Skeletal muscle satellite cell (primary cell): Measurements from ENCODE around the gene ATP6V1G2. TPM values are rescaled to one million over a fixed set of nuclear protein-coding genes. Genes with fewer than 3 reads are reported as not detected.
"Not testable (repeated sequence)": the region's sequence is repeated elsewhere in the genome, so short reads cannot be mapped to it uniquely, and the experiment has no call there.

ENCODE experiments used
- H3K27me3 ChIP-seq: 2 replicates; pipeline ENCODE4 v1.7.0; 2013; ENCODE audit warnings: low read length; ENCODE audit not compliant: control insufficient read depth, insufficient read depth
- H3K36me3 ChIP-seq: 2 replicates; pipeline ENCODE4 v1.7.0; 2013; ENCODE audit warnings: mild to moderate bottlenecking, control low read depth, low read length; ENCODE audit not compliant: insufficient read depth
- H3K4me1 ChIP-seq: 2 replicates; pipeline ENCODE4 v1.7.0; 2013; ENCODE audit warnings: low read length; ENCODE audit not compliant: control insufficient read depth, insufficient read depth
- H3K4me2 ChIP-seq: 2 replicates; pipeline ENCODE4 v1.7.0; 2013; ENCODE audit warnings: mild to moderate bottlenecking, low read length
- H3K4me3 ChIP-seq: 2 replicates; pipeline ENCODE4 v1.7.0; 2013; ENCODE audit warnings: low read length
- H3K9ac ChIP-seq: 2 replicates; pipeline ENCODE4 v1.7.0; 2013; ENCODE audit warnings: mild to moderate bottlenecking, low read depth, low read length, moderate library complexity
- H3K9me3 ChIP-seq: replicated peaks from 2 replicates; pipeline ENCODE4 v1.7.0; 2013; ENCODE audit warnings: mild to moderate bottlenecking, control low read depth, low read length
- total RNA-seq: library from RNA; depleted of rRNA; stranded (reverse); fragments of >200 nt; gene quantifications from 2 replicates; pipeline ENCODE4 v1.2.3, GENCODE V29; 2012; rRNA removed

ATP6V1G2 gene
- 0.76 and 1.5 TPM in 2 replicates for total RNA-seq

GRCh38 chr6:31546339-31546957 lies at the start of gene ATP6V1G2:
TSS of gene ATP6V1G2 (minus strand) at chr6:31546608. CDS start at chr6:31546559, 49 bp downstream.
- peaks cover 14% of the 10 kb centered on the region for H3K36me3 ChIP-seq

DNA sequence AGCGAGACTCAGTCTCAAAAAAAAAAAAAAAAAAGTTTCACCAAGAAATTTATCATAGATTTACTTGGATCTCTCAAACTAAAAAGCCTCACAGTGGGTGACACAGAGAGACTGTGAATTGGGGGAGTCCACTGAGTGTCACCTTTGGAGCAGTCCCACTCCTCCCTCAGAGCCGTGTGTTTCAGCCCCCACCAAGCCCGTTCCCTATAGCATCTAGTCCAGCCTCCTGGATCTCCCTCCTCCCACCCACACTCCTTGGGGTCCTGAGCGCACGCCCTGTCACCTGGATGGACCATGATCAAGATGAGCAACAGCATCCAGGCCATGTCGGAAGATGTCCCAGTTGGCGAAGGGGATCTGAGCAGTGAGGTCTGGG lies 46.0 kb upstream of the ATP6V1G2 start:
- Histone ChIP-seq H3K36me3 (no peaks in the 10 kb centered on the region), H3K9me3 (no peaks in the 10 kb centered on the region), H3K27me3 (no peaks in the 10 kb centered on the region), H3K4me3 (no peak overlapping the region), H3K9ac (no peak overlapping the region), H3K4me1 (peaks cover 4% of the 10 kb centered on the region), H3K4me2 (no peak overlapping the region)

More at GRCh38 chr6:31546339-31546957, at the start of gene ATP6V1G2:
- peak within 1 kb of the TSS; percentile 89 for H3K4me2 ChIP-seq
- peaks cover 21% of the 10 kb centered on the region for H3K4me1 ChIP-seq
- no peaks in the 10 kb centered on the region for H3K27me3 ChIP-seq
- H3K9ac ChIP-seq, result peak within 1 kb of the TSS; percentile 93
- H3K9me3 ChIP-seq, result no peaks in the 10 kb centered on the region
- H3K4me3 ChIP-seq, result peak within 1 kb of the TSS; percentile 71

DNA sequence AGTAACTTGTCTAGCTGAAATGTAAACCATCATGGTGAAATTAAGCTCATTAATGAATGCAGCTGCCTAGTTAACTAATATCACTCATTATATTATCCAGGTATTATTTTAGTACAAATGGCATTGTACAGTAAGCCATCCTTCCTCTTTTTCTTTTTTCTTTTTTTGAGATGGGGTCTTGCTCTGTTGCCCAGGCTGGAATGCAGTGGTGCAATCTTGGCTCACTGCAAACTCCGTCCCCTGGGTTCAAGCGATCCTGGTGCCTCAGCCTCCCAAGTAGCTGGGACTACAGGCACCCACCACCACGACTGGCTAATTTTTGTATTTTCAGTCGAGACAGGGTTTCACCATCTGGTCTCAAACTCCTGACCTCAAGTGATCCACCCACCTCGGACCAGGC lies 44.3 kb upstream of the ATP6V1G2 start:
- not testable (repeated sequence) for H3K9me3 ChIP-seq, H3K36me3 ChIP-seq, H3K4me1 ChIP-seq, H3K27me3 ChIP-seq, H3K9ac ChIP-seq, H3K4me2 ChIP-seq, H3K4me3 ChIP-seq

DNA sequence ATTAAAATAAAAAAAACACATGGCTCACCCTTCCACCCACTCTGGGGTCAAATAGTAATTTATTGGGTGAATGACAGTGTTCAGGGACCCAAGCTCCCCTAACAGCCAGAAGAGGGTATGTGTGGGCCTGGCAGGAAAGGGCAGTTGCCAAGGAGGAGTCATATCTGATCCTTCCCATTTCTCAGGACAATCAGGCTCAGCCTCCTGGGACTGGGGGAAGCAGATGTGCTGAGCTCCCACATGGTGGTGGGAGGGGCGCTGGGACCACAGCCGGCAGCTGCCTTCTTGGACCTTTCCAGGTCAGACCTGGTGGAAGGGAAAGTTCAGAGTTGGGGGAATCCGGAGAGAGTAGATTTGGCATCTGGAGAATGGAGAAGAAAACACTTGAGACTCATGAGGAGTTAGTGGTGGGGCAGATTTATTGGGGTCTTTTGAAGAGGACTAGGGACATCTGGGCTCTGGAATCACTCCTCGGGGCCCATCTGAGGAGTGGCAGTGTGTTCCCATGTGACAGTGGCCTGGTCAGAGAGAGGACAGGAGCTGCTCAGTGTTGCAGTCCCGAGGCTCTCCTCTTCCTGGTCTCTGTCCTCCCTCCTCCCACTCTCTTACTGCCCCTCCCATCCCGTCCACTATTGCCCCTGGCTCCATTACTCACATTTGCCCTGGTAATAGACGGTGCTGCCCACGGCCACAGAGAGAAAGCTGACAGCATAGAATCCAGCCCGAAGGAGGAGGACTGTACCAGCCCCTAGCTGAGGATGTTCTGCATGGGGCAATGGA lies 42.7 kb upstream of the ATP6V1G2 start:
- no peaks in the 10 kb centered on the region for H3K9me3 ChIP-seq
- no peaks in the 10 kb centered on the region for H3K36me3 ChIP-seq
- H3K4me1 ChIP-seq, result peaks cover 4% of the 10 kb centered on the region
- no peak overlapping the region for H3K4me2 ChIP-seq
- H3K4me3 ChIP-seq, result no peak overlapping the region
- H3K9ac ChIP-seq, result no peak overlapping the region
- H3K27me3 ChIP-seq, result no peaks in the 10 kb centered on the region

- no peaks in the 10 kb centered on the region for H3K9me3 ChIP-seq
- H3K36me3 ChIP-seq, result no peaks in the 10 kb centered on the region
- no peaks in the 10 kb centered on the region for H3K27me3 ChIP-seq
- H3K4me2 ChIP-seq, result no peak overlapping the region
- H3K9ac ChIP-seq, result no peak overlapping the region
- no peak overlapping the region for H3K4me3 ChIP-seq
- peaks cover 4% of the 10 kb centered on the region for H3K4me1 ChIP-seq
Measured at GRCh38 chr6:31587791-31588777, 41.7 kb upstream of the ATP6V1G2 start.

DNA sequence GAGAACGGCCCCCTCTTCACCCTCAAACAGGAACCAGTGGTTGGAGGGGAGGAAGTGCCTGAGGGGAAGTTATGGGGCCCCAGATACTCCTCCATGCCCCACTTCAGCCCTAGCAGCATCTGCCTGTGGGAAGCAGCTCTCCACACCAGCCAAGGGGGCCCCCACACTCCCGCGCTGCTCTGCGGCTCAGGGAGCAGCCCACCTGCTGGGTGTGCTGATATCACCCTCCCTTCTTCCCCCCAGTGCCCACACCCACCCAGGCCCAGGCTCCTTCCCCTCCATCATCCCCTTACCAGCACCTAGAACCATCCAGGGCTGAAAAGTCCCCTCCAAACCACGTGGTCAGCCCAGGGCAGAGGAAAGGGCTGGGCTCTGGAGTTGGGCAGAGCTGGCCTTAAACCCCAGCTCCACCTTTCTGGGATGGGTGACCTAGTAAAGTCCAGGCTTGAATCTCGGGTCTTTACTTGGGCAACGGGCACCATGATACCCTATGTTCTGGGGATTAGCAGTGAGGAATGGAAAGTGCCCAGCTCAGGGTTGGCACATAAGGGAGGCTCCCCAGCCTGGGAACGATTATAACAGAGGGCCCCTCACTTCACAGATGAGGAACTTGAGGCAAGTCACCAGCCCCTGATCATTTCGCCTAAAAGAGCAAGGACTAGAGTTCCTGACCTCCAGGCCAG lies 40.3 kb upstream of the ATP6V1G2 start:
- Histone ChIP-seq H3K4me1 (peaks cover 7% of the 10 kb centered on the region), H3K4me3 (no peak overlapping the region), H3K4me2 (no peak overlapping the region), H3K27me3 (no peaks in the 10 kb centered on the region), H3K36me3 (no peaks in the 10 kb centered on the region), H3K9me3 (no peaks in the 10 kb centered on the region), H3K9ac (no peak overlapping the region)

GRCh38 chr6:31586008-31586407 lies 39.6 kb upstream of the ATP6V1G2 start, which contains the start of gene LST1:
TSS of gene LST1 (plus strand) at chr6:31586277. CDS start at chr6:31587300, 1,023 bp downstream.
- Histone ChIP-seq H3K4me3 (no peak within 1 kb of the TSS), H3K4me2 (no peak within 1 kb of the TSS), H3K36me3 (no peaks in the 10 kb centered on the region), H3K9ac (no peak within 1 kb of the TSS), H3K4me1 (peaks cover 12% of the 10 kb centered on the region), H3K27me3 (no peaks in the 10 kb centered on the region), H3K9me3 (no peaks in the 10 kb centered on the region)

- no peak overlapping the region for H3K4me2 ChIP-seq
- H3K4me1 ChIP-seq, result peaks cover 12% of the 10 kb centered on the region
- no peaks in the 10 kb centered on the region for H3K36me3 ChIP-seq
- H3K9ac ChIP-seq, result no peak overlapping the region
- no peaks in the 10 kb centered on the region for H3K27me3 ChIP-seq
- H3K4me3 ChIP-seq, result no peak overlapping the region
- no peaks in the 10 kb centered on the region for H3K9me3 ChIP-seq
Measured at GRCh38 chr6:31585491-31585890, 39.1 kb upstream of the ATP6V1G2 start.

DNA sequence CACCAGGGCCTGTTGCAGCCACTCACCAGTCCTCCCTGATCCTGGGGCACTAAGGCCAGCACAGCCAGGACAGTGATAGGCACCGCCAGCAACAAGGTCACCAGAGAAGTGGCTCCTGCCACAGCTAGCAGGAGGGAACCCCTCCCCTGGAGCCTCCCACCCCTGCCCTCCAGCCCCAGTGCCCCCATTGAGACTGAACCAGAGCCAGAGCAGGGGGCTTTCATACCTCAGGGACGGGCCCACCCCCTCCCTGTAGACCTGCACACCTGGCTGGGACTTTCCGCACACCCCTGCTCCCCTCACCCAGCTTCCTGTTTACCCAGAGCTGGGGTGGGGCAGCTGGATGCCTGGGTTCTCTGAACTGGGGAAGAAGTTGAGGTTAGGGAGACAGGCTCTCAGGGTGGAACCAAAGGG lies 35.8 kb upstream of the ATP6V1G2 start, which contains the start of gene LTB:
Gene LTB, minus strand, starts transcription at position 195 of the 414 bp plus-strand sequence. Its CDS starts 7 bp downstream, at position 188.
- Histone ChIP-seq H3K9me3 (no peaks in the 10 kb centered on the region), H3K4me3 (peak within 1 kb of the TSS; percentile 78), H3K4me2 (peak within 1 kb of the TSS; percentile 86), H3K9ac (peak within 1 kb of the TSS; percentile 77), H3K4me1 (peaks cover 8% of the 10 kb centered on the region), H3K27me3 (no peaks in the 10 kb centered on the region), H3K36me3 (no peaks in the 10 kb centered on the region)

DNA sequence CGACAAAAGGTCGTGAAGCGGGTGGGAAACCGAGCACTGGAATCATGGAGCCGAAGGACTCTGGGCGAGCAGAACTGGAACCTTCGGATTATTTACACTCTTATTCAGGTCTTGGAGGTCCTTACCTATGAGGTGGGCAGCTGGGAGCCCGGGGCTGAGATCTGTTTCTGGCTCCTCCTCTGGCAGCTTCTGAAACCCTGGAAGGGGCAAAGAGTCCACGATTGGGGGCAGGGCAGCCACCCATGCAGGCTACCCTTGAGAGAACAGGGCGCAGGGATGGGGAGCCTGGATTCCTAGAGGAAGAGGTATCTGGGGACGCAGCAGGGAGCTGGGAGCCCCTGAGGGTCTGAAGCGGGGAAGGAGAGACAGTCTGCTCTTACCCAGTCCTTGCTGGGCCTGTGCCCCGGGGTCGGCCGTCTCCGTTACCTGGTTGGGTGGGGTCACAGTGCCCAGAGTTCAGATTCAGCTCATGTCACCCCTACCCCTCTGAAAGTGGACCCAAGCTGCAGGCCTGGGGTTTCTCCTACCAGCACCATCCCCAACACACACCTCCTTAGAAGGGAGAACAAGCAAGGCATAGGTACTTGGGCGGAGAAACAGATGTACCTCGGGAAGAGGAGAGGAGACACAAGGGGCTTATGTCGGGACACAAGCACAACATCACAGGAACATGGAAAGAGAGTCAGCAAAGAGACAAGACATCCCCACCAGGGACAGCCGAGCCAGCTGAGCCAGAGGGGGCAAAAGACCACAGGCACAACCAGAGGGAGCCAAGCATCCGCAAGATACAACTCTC lies 35.2 kb upstream of the ATP6V1G2 start:
- Histone ChIP-seq H3K36me3 (no peaks in the 10 kb centered on the region), H3K9ac (peak overlapping the region; percentile 77), H3K27me3 (no peaks in the 10 kb centered on the region), H3K4me3 (peak overlapping the region; percentile 78), H3K9me3 (no peaks in the 10 kb centered on the region), H3K4me2 (peak overlapping the region; percentile 86), H3K4me1 (peaks cover 8% of the 10 kb centered on the region)
